Left ventricle myocardium inferior (tissue), 1 donor: ENCODE results near the gene SP3. TPM values are rescaled to one million over a fixed set of nuclear protein-coding genes. Genes with fewer than 3 reads are reported as not detected.

Experiments
- DNase-seq: peaks from one replicate; pipeline ENCODE4 v3.0.0-alpha.2; 2020
- H3K27ac ChIP-seq: fragments of 200-600 bp; replicated peaks from 2 replicates; pipeline ENCODE4 v1.8.0; 2021
- H3K27me3 ChIP-seq: fragments of 200-600 bp; 2 replicates; pipeline ENCODE4 v1.8.0; 2021; ENCODE audit warnings: low read depth
- H3K36me3 ChIP-seq: fragments of 200-600 bp; 2 replicates; pipeline ENCODE4 v1.8.0; 2021
- H3K4me1 ChIP-seq: fragments of 200-600 bp; 2 replicates; pipeline ENCODE4 v1.8.0; 2021
- H3K4me3 ChIP-seq: fragments of 200-600 bp; 2 replicates; pipeline ENCODE4 v1.8.0; 2021; ENCODE audit warnings: mild to moderate bottlenecking, moderate library complexity
- H3K9me3 ChIP-seq: fragments of 200-600 bp; replicated peaks from 2 replicates; pipeline ENCODE4 v1.8.0; 2021
- CTCF ChIP-seq: fragments of 200-600 bp; IDR thresholded peaks from 2 replicates; pipeline ENCODE4 v1.8.0; 2021; ENCODE audit warnings: antibody characterized with exemption, mild to moderate bottlenecking, borderline replicate concordance
- intact Hi-C: fragments of 100-400 bp; cut with micrococcal nuclease; formaldehyde crosslinking; loops from one replicate; pipeline ENCODE4 v1.11.0; 2022
- total RNA-seq: library from RNA; stranded (reverse); fragmentation: NEBNext Ultra II Directional; extraction: Animal tissue kit (Norgen Biotek cat#: 25700); gene quantifications from one replicate; pipeline ENCODE4 v1.2.1, GENCODE V29; 2021
- donor health status: DM: no; HTN: yes; CAD: no; lungs with severe emphysema.

Gene SP3
- total RNA-seq, 1 donor from 2014 or later = 32.1 TPM

GRCh38 chr2:173935305-173935704 lies 29.9 kb downstream of the SP3 start:
- Histone ChIP-seq H3K4me1 (peaks cover 65% of the 10 kb centered on the region), H3K27me3 (no peaks in the 10 kb centered on the region), H3K27ac (no peak overlapping the region), H3K4me3 (no peak overlapping the region), H3K36me3 (peaks cover 6% of the 10 kb centered on the region), H3K9me3 (no peaks in the 10 kb centered on the region)
- intact Hi-C loops = no loop called here
- no peak for DNase-seq
- TF ChIP-seq CTCF = no peak

- Histone ChIP-seq H3K27ac (no peak overlapping the region), H3K27me3 (no peaks in the 10 kb centered on the region), H3K9me3 (no peaks in the 10 kb centered on the region), H3K36me3 (peaks cover 6% of the 10 kb centered on the region), H3K4me3 (no peak overlapping the region), H3K4me1 (peaks cover 65% of the 10 kb centered on the region)
- TF ChIP-seq CTCF = no peak
- DNase-seq = no peak
- intact Hi-C loops = no loop called here
Observed at GRCh38 chr2:173934895-173935294, 30.3 kb downstream of the SP3 start.

DNA sequence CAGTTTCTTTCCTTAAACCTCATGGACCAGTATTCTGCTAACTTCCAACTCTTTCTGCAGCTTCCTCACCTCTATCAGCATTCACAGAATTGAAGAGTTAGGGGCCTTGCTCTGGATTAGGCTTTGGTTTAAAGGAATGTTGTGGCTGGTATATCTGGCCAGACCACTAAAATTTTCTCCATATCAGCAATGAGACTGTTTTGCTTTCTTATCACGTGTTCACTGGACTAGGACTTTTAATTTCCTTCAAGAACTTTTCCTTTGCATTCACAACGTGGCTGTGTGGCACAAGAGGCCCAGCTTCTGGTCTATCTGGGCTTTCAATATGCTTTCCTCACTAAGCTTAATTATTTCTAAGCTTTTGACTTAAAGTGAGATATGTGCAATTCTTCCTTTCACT lies 33.4 kb downstream of the SP3 start:
- no peak for DNase-seq
- no peak for TF ChIP-seq CTCF
- peaks cover 9% of the 10 kb centered on the region for H3K36me3 ChIP-seq
- intact Hi-C loops = no loop called here
- no peaks in the 10 kb centered on the region for H3K27me3 ChIP-seq
- H3K9me3 ChIP-seq = no peaks in the 10 kb centered on the region
- no peak overlapping the region for H3K27ac ChIP-seq
- no peak overlapping the region for H3K4me3 ChIP-seq
- H3K4me1 ChIP-seq = peaks cover 45% of the 10 kb centered on the region

GRCh38 chr2:173929441-173929840 lies 35.7 kb downstream of the SP3 start:
- Histone ChIP-seq H3K4me3 (no peak overlapping the region), H3K9me3 (no peaks in the 10 kb centered on the region), H3K27ac (no peak overlapping the region), H3K36me3 (peaks cover 9% of the 10 kb centered on the region), H3K27me3 (no peaks in the 10 kb centered on the region), H3K4me1 (peaks cover 38% of the 10 kb centered on the region)
- no peak for DNase-seq
- no peak for TF ChIP-seq CTCF
- intact Hi-C loops = no loop called here

- H3K4me3 ChIP-seq = no peak overlapping the region
- intact Hi-C loops = no loop called here
- no peak for DNase-seq
- H3K4me1 ChIP-seq = peaks cover 61% of the 10 kb centered on the region
- no peaks in the 10 kb centered on the region for H3K9me3 ChIP-seq
- peaks cover 4% of the 10 kb centered on the region for H3K36me3 ChIP-seq
- no peak overlapping the region for H3K27ac ChIP-seq
- no peak for TF ChIP-seq CTCF
- no peaks in the 10 kb centered on the region for H3K27me3 ChIP-seq
Observed at GRCh38 chr2:173926875-173927274, 38.3 kb downstream of the SP3 start.

DNA sequence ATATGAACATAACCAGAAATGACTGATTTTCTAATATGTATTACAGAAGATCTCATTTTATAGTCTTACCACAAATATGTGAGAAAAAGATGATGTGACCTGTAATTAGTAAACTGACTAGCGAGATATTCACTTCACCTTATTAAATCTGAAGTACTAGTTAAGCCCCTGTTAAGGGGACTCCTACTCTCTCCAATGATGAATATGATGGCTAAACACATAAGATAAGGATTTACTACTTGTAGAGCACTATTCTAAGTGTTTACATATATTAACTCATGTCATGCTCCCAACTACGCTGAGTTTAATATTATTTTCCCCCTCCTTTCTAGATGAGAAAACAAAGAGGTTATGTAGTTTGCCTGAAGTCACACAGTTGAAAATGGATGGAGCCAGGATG lies 40.9 kb downstream of the SP3 start:
- Histone ChIP-seq H3K4me1 (peaks cover 53% of the 10 kb centered on the region), H3K36me3 (peaks cover 4% of the 10 kb centered on the region), H3K9me3 (no peaks in the 10 kb centered on the region), H3K27ac (no peak overlapping the region), H3K27me3 (no peaks in the 10 kb centered on the region), H3K4me3 (no peak overlapping the region)
- no peak for DNase-seq
- TF ChIP-seq CTCF = no peak
- intact Hi-C loops = no loop called here
